ENCODE measurements around the gene MDN1.
"Not testable (repeated sequence)": the region's sequence is repeated elsewhere in the genome, so short reads cannot be mapped to it uniquely, and the experiment has no call there.

MDN1 gene

DNA sequence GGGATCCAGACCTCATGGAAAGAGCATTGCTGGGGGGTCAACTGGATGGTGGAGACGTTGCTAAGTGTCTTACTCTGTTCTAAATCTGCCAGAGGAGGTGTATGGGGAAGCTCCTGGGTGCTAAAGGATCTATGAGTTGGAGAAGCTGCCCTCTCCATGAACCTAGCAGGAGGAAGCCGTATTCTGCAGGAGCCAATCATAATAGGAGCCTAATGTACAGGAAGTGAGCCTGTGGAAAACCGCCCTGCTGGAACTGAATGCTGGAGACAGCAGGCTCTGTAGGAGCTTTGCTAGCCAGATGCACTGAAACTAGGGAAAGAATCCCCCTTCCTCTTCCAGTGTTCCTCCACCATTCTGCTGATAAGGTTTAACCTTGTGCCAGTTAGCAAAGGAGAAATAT lies 20.9 kb upstream of the MDN1 start:
- DNase-seq (ENCODE audit: insufficient read length) (no peak), FAIRE-seq (no peak)
- no peak for TF ChIP-seq POLR2A (IDR thresholded peaks at IDR 0.05; ENCODE audit: low read depth, low read length)
- TF ChIP-seq POLR2AphosphoS5 (IDR thresholded peaks at IDR 0.05; ENCODE audit: low read depth, low read length), result no peak
- TF ChIP-seq TAF1 (IDR thresholded peaks at IDR 0.05; ENCODE audit: borderline replicate concordance, low read depth, low read length), result no peak

GRCh38 chr6:89836639-89837222 lies 17.1 kb upstream of the MDN1 start:
- no peak for DNase-seq (ENCODE audit: insufficient read length)
- TF ChIP-seq TAF1 (IDR thresholded peaks at IDR 0.05; ENCODE audit: borderline replicate concordance, low read depth, low read length) (no peak), POLR2AphosphoS5 (IDR thresholded peaks at IDR 0.05; ENCODE audit: low read depth, low read length) (no peak)
- FAIRE-seq, result no peak

DNA sequence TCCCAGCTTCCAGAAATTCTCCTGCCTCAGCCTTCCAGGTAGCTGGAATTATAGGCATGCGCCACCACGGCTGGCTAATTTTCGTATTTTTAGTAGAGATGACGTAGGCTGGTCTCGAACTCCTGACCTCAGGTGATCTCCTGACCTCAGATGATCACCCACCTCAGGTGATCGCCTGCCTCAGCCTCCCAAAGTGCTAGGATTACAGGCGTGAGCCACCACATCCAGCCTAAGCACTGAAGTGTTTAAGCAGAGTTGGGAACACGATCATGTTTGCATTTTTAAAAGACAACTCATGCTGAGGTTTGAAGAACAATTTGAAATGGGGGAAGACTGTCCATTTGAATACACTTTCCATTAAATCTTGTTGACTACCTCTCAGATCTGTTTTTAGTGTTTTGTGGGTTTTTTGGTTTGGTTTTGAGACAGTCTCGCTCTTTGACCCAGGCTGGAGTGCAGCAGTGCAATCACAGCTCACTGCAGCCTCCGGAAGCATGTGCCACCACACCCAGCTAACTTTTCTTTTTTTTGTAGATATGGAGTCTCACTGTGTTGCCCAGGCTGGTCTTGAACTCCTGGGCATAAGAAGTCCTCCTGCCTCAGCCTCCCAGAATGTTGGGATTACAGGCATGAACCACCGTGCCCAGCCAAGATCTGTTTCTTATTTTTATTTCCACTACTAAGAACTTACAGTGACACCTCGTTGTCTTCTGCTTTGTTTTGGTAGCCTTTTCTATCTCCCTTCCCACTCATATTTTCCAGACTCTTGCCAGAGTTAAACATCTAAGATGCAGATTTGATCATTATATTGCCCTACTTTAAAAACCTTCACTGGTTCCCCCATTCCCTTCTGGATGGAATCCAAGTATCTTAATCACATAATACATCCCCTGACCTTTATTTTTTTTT lies 15.5 kb upstream of the MDN1 start:
- DNase-seq (ENCODE audit: insufficient read length) (no peak), FAIRE-seq (peak; percentile 88)
- TF ChIP-seq POLR2AphosphoS5 (IDR thresholded peaks at IDR 0.05; ENCODE audit: low read depth, low read length) (no peak), POLR2A (IDR thresholded peaks at IDR 0.05; ENCODE audit: low read depth, low read length) (no peak), TAF1 (IDR thresholded peaks at IDR 0.05; ENCODE audit: borderline replicate concordance, low read depth, low read length) (no peak)

DNA sequence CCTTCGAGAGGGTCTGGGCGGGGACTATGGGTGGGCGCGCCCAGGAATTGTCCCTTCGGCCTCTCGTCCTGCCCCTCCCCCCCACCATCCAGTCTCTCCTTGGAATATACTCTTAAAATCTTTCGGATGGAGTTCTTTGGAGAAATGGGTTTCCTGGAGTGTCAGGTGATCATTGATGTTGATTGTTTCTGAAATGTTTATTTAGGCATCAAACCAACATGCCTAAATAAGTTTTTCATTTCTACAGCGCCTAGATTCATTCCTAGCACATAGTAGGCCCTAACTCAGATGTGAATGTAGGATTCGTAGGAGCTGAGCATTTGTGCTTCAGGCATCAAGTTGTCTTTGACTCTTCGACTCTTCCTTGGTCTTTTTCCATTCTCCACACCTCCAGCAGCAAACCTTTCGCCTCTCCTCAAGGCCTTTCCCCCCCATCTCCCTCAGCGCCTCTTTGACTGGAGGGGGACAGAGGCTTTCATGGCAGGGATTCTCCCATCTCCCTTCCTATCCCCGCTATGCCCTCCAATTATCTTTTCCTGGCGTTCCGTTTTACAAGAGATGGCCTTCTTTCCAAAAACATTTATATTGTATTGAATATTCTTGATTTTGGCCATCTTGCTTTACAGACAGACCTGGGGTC lies 10.7 kb upstream of the MDN1 start:
- FAIRE-seq, result no peak
- no peak for DNase-seq (ENCODE audit: insufficient read length)
- TF ChIP-seq TAF1 (IDR thresholded peaks at IDR 0.05; ENCODE audit: borderline replicate concordance, low read depth, low read length), result no peak
- no peak for TF ChIP-seq POLR2AphosphoS5 (IDR thresholded peaks at IDR 0.05; ENCODE audit: low read depth, low read length)
- TF ChIP-seq POLR2A (IDR thresholded peaks at IDR 0.05; ENCODE audit: low read depth, low read length), result no peak

DNA sequence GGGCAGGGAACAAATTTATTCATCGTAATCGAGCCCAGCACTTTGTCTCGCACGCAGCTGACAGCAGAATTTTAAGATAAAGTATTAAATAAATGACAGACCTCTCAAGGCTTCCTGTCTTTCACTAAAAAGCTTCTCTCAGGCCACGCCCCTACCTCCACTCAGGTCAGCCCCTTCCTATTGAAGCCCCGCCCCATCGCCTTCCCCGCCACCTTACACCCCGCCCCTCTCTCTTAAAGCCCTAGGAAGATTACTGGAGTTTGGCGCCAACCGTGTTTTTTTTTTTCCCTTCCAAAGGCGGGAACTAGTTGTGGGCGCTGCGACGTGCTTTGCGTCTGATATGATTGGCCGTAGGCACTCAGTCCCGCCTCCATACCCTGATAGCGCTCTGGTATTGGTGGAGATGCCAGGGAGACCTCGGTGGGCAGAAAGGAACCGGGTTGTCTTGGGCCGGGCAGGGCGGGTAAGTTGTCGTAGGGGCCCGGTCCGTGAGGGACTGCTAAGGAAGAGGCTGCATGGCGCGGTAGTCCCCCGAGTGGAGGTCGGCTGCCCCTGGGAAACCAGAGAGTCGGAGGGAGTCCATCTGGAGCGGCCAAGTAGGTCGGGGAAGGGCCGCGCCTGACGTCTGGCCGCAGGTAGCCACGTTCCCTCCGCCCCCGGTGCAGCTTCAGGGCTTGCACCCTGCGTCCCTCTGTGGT lies 10.0 kb upstream of the MDN1 start, which contains the start of gene CASP8AP2:
TSS of gene CASP8AP2 (plus strand) at position 409 of the 698 bp plus-strand sequence.
- TF ChIP-seq TAF1 (IDR thresholded peaks at IDR 0.05; ENCODE audit: borderline replicate concordance, low read depth, low read length), result peak; percentile 50; the same call in 1 of the 2 replicates
- TF ChIP-seq POLR2AphosphoS5 (IDR thresholded peaks at IDR 0.05; ENCODE audit: low read depth, low read length), result peak; percentile 69
- peak; percentile 76; the same call in 1 of the 2 replicates for TF ChIP-seq POLR2A (IDR thresholded peaks at IDR 0.05; ENCODE audit: low read depth, low read length)
- FAIRE-seq, result peak; percentile 97
- peak; percentile 84 for DNase-seq (ENCODE audit: insufficient read length)

GRCh38 chr6:89828988-89829471 lies 9.4 kb upstream of the MDN1 start:
- FAIRE-seq (no peak), DNase-seq (ENCODE audit: insufficient read length) (no peak)
- no peak; the same call in 1 of the 2 replicates for TF ChIP-seq POLR2AphosphoS5 (IDR thresholded peaks at IDR 0.05; ENCODE audit: low read depth, low read length)
- no peak for TF ChIP-seq TAF1 (IDR thresholded peaks at IDR 0.05; ENCODE audit: borderline replicate concordance, low read depth, low read length)
- TF ChIP-seq POLR2A (IDR thresholded peaks at IDR 0.05; ENCODE audit: low read depth, low read length), result no peak; the same call in 1 of the 2 replicates

- DNase-seq (ENCODE audit: insufficient read length); FAIRE-seq: not testable (repeated sequence)
Observed at GRCh38 chr6:89828475-89828987, 8.9 kb upstream of the MDN1 start.

DNA sequence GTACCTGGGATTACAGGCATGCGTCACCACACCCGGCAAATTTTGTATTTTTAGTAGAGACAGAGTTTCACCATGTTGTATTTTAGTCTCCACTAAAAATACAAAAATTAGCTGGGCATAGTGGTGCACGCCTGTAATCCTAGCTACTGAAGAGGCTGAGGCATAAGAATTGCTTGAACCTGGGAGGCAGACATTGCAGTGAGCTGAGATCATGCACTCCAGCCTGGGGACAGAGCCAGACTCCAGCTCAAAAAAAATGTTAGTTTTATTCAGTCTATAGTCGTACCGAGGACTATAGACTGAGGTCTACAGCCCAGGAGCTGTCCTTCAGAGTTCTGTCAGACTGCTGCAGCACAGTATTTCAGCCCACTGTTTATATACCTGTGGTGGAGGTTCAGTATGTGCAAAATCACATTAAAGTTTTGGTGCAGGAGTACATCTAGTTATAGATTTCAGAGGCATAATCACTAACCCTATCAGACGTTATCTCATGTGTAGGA lies 6.5 kb upstream of the MDN1 start:
- no peak for FAIRE-seq
- no peak for DNase-seq (ENCODE audit: insufficient read length)
- no peak for TF ChIP-seq POLR2A (IDR thresholded peaks at IDR 0.05; ENCODE audit: low read depth, low read length)
- no peak for TF ChIP-seq TAF1 (IDR thresholded peaks at IDR 0.05; ENCODE audit: borderline replicate concordance, low read depth, low read length)

DNA sequence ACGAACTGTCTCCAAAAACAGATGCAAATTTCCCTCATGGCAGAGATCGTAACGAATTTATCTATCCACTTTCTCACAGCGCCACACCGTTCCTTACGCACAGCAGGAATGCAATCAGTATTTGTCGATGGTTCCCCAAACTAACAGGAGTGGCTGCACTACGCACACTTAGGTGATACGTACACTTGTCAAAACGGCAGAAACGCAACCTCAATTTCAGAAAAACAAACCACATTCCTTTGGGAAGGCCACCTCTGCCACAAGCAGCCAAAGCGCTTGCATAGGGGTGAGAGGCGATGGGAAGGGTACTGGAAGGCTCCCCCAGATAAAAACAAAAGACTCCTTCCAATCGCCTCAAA lies 638 bp downstream of the MDN1 start:
- FAIRE-seq (no peak), DNase-seq (ENCODE audit: insufficient read length) (no peak)
- TF ChIP-seq TAF1 (IDR thresholded peaks at IDR 0.05; ENCODE audit: borderline replicate concordance, low read depth, low read length), result no peak
- no peak for TF ChIP-seq POLR2AphosphoS5 (IDR thresholded peaks at IDR 0.05; ENCODE audit: low read depth, low read length)
- no peak for TF ChIP-seq POLR2A (IDR thresholded peaks at IDR 0.05; ENCODE audit: low read depth, low read length)

DNA sequence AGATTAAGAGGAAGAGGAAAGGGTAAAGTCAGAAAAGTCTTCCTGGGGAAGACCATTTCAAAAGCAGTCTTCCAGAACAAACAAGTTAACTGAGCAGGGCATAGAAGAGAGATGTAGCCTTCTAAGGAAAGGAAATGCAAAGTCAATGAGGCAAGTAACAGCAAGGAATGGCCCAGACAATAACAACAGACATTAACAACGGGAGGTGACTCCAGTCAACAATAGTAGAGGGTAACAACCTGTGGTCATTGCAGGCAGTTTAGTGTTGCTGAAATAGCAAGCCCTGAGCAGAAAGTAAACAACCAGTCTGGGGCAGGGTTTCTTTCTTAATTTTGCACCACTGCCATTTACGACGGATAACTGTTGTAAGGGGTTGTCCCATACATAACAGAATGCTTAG lies 2.1 kb downstream of the MDN1 start:
- no peak for FAIRE-seq
- no peak for DNase-seq (ENCODE audit: insufficient read length)
- no peak for TF ChIP-seq POLR2AphosphoS5 (IDR thresholded peaks at IDR 0.05; ENCODE audit: low read depth, low read length)
- TF ChIP-seq POLR2A (IDR thresholded peaks at IDR 0.05; ENCODE audit: low read depth, low read length), result no peak
- no peak for TF ChIP-seq TAF1 (IDR thresholded peaks at IDR 0.05; ENCODE audit: borderline replicate concordance, low read depth, low read length)

DNA sequence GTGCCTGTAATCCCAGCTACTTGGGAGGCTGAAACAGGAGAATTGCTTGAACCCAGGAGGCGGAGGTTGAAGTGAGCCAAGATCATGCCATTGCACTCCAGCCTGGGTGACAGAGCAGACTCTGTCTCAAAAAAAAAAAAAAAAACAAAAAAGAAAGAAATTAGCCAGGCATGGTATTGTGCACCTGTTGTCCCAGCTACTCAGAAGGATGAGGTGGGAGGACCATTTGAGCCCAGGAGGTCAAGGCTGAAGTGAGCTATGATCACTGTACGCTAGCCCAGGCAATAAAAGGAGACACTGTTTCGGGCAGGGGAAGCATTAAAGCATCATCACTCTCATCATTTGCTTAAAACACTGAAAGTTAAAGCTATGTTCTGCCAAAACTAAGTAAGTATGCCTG lies 6.2 kb downstream of the MDN1 start:
- FAIRE-seq; DNase-seq (ENCODE audit: insufficient read length): not testable (repeated sequence)
